IMR-90 (cell line): ENCODE results near the gene RAB3A.

ENCODE experiments used
- BHLHE40 ChIP-seq: fragments of 150-350 bp; IDR thresholded peaks from 2 replicates; pipeline ENCODE4 v1.6.1; 2016; ENCODE audit warnings: mild to moderate bottlenecking, low read depth, low read length
- CEBPB ChIP-seq: IDR thresholded peaks from 2 replicates; pipeline ENCODE4 v1.6.1; 2012; ENCODE audit warnings: low read depth, low read length, improper control_type of control experiment
- CHD1 ChIP-seq: IDR thresholded peaks from 2 replicates; pipeline ENCODE4 v1.6.1; 2012; ENCODE audit warnings: low read depth, low read length, improper control_type of control experiment
- CTCF ChIP-seq: conservative IDR thresholded peaks from 2 replicates; pipeline ENCODE4 v1.5.1; 2012; ENCODE audit warnings: mild to moderate bottlenecking, low read depth, low read length, improper control_type of control experiment
- FOS ChIP-seq: fragments of 150-350 bp; IDR thresholded peaks from 2 replicates; pipeline ENCODE4 v1.6.1; 2016; ENCODE audit warnings: low read depth, low read length
- MAFK ChIP-seq: IDR thresholded peaks from 2 replicates; pipeline ENCODE4 v1.6.1; 2012; ENCODE audit warnings: low read depth, low read length, improper control_type of control experiment
- NFE2L2 ChIP-seq: fragments of 150-350 bp; IDR thresholded peaks from 2 replicates; pipeline ENCODE4 v1.6.1; 2016; ENCODE audit warnings: low read depth, mild to moderate bottlenecking, low read length
- POLR2A ChIP-seq: IDR thresholded peaks from 2 replicates; pipeline ENCODE4 v1.6.1; 2012; ENCODE audit warnings: mild to moderate bottlenecking, low read depth, low read length
- RAD21 ChIP-seq: IDR thresholded peaks from 2 replicates; pipeline ENCODE4 v1.6.1; 2012; ENCODE audit warnings: low read length, improper control_type of control experiment
- RFX5 ChIP-seq: IDR thresholded peaks from 2 replicates; pipeline ENCODE4 v1.8.0; 2012; ENCODE audit warnings: low read depth, mild to moderate bottlenecking, low read length, moderate library complexity
- SMC3 ChIP-seq: fragments of 150-350 bp; IDR thresholded peaks from 2 replicates; pipeline ENCODE4 v1.6.1; 2016; ENCODE audit warnings: low read depth, mild to moderate bottlenecking, antibody characterized with exemption, low read length, moderate library complexity
- TF ChIP-seq, protein P1 (sequence below): fragments of 150-350 bp; IDR thresholded peaks from 2 replicates; pipeline ENCODE4 v1.6.1; 2017; ENCODE audit warnings: mild to moderate bottlenecking, antibody characterized with exemption, low read length, low read depth
- TF ChIP-seq, protein P2 (sequence below): fragments of 150-350 bp; IDR thresholded peaks from 2 replicates; pipeline ENCODE4 v1.6.1; 2016; ENCODE audit warnings: low read depth, mild to moderate bottlenecking, low read length, moderate library complexity, borderline replicate concordance

DNA sequence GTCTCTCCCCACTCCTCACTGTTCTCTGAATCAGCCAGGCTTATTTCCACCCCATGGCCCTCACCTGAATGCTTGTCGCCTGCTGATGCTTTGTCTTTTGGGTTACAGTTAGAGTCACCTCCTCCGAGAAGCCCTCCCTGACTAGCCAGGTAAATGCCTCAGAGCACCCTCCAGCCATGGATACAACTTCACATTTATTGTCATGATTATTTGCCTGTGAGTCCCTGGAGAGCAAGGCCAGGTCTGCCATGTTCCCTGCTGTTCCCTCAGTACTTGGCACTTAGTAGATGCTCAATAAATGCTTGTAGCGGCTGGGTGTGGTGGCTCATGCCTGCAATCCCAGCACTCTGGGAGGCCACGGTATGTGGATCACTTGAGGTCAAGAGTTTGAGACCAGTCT, 26.1 kb upstream of the RAB3A start:
- no peak for TF ChIP-seq CTCF
- no peak for TF ChIP-seq POLR2A
- TF ChIP-seq SMC3, result no peak
- TF ChIP-seq CEBPB, result no peak
- TF ChIP-seq RAD21, result no peak
- no peak for TF ChIP-seq MAFK
- TF ChIP-seq NFE2L2, result no peak
- TF ChIP-seq, protein P1, sequence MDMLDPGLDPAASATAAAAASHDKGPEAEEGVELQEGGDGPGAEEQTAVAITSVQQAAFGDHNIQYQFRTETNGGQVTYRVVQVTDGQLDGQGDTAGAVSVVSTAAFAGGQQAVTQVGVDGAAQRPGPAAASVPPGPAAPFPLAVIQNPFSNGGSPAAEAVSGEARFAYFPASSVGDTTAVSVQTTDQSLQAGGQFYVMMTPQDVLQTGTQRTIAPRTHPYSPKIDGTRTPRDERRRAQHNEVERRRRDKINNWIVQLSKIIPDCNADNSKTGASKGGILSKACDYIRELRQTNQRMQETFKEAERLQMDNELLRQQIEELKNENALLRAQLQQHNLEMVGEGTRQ, result no peak
- TF ChIP-seq, protein P2, sequence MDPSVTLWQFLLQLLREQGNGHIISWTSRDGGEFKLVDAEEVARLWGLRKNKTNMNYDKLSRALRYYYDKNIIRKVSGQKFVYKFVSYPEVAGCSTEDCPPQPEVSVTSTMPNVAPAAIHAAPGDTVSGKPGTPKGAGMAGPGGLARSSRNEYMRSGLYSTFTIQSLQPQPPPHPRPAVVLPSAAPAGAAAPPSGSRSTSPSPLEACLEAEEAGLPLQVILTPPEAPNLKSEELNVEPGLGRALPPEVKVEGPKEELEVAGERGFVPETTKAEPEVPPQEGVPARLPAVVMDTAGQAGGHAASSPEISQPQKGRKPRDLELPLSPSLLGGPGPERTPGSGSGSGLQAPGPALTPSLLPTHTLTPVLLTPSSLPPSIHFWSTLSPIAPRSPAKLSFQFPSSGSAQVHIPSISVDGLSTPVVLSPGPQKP, result no peak
- TF ChIP-seq CHD1, result no peak
- TF ChIP-seq FOS, result no peak
- no peak for TF ChIP-seq RFX5
- no peak for TF ChIP-seq BHLHE40
